Smooth muscle cell (in vitro differentiated cells): ENCODE results near the gene WDFY3. TPM values are rescaled to one million over a fixed set of nuclear protein-coding genes. Genes with fewer than 3 reads are reported as not detected.

ENCODE experiments used
- DNase-seq: peaks from one replicate; lab custom pipeline; 2025; ENCODE audit not compliant: unreplicated experiment; lab: John Stamatoyannopoulos, UW
- H2AFZ ChIP-seq: fragments of 200-600 bp; sonication (generic); 2 replicates; pipeline ENCODE4 v1.6.0; 2016; ENCODE audit warnings: antibody characterized with exemption, low read depth, mild to moderate bottlenecking
- H3F3A ChIP-seq: fragments of 200-600 bp; sonication (generic); 2 replicates; pipeline ENCODE4 v1.6.0; 2017; ENCODE audit warnings: antibody characterized with exemption, low read depth
- H3K27ac ChIP-seq: fragments of 200-600 bp; sonication (generic); 2 replicates; pipeline ENCODE4 v1.5.1; 2016; ENCODE audit warnings: low read depth, mild to moderate bottlenecking
- H3K27me3 ChIP-seq: fragments of 200-600 bp; sonication (generic); 2 replicates; pipeline ENCODE4 v1.6.1; 2016; ENCODE audit warnings: low read depth, mild to moderate bottlenecking
- H3K36me3 ChIP-seq: fragments of 200-600 bp; sonication (generic); 2 replicates; pipeline ENCODE4 v1.5.1; 2016; ENCODE audit warnings: low read depth
- H3K4me1 ChIP-seq: fragments of 200-600 bp; sonication (generic); 2 replicates; pipeline ENCODE4 v1.5.1; 2016; ENCODE audit warnings: low read depth
- H3K4me2 ChIP-seq: fragments of 200-600 bp; sonication (generic); 2 replicates; pipeline ENCODE4 v1.6.0; 2016; ENCODE audit warnings: mild to moderate bottlenecking
- H3K4me3 ChIP-seq: fragments of 200-600 bp; sonication (generic); 2 replicates; pipeline ENCODE4 v1.5.1; 2016; ENCODE audit warnings: mild to moderate bottlenecking
- H3K79me2 ChIP-seq: fragments of 200-600 bp; sonication (generic); 2 replicates; pipeline ENCODE4 v1.6.0; 2016; ENCODE audit warnings: low read depth, mild to moderate bottlenecking
- H3K9ac ChIP-seq: fragments of 200-600 bp; sonication (generic); 2 replicates; pipeline ENCODE4 v1.6.0; 2016; ENCODE audit warnings: low read depth
- H3K9me3 ChIP-seq: fragments of 200-600 bp; sonication (generic); replicated peaks from 2 replicates; pipeline ENCODE4 v1.5.1; 2016; ENCODE audit warnings: low read depth
- H4K20me1 ChIP-seq: fragments of 200-600 bp; sonication (generic); 2 replicates; pipeline ENCODE4 v1.6.0; 2016; ENCODE audit warnings: low read depth
- WGBS: methylation state at CpG from one replicate; pipeline ENCODE4 v1.1.7; 2016; ENCODE audit warnings: low lambda C conversion rate; 5-methylcytosine and 5-hydroxymethylcytosine counted together
- polyA plus RNA-seq: library from polyadenylated mRNA; unstranded; fragments of >200 nt; fragmentation: Nextera tagmentation; extraction: Ambion mirVana; gene quantifications from 2 replicates; pipeline ENCODE4 v1.2.1, GENCODE V29; 2016
- total RNA-seq: library from RNA; depleted of rRNA; stranded (reverse); fragments of >200 nt; gene quantifications from 2 replicates; pipeline ENCODE4 v1.2.3, GENCODE V29; 2014
- TF ChIP-seq, protein P1 (sequence below): fragments of 200-600 bp; sonication (generic); IDR thresholded peaks from 2 replicates; pipeline ENCODE4 v1.5.1; 2017; ENCODE audit warnings: borderline replicate concordance, mild to moderate bottlenecking, antibody characterized with exemption; ENCODE audit not compliant: insufficient read depth, poor library complexity, severe bottlenecking

The WDFY3 gene
- total and polyA plus RNA-seq, 2 experiments from 2014 or later, result 4.0 to 63.9 TPM

DNA sequence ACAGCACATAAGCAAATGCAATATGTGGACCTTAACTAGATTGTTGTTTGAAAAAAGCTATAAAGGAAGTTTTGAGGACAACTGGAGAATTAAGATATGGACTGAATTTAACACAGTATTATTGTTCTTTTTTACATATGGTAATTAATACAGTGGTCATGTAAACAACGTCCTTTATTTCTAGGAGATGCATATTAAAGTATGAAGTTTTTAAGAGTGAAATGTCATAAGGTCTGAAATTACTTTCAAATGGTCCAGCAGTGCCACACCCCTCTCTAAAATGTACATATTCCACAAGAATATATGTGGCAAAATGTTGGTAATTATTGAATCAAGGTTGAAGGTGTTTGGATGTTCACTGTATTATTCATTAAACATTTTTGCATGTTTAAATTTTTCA is 40.9 kb downstream of the WDFY3 start:
- Histone ChIP-seq H3K79me2 (peaks cover 79% of the 10 kb centered on the region), H3K4me2 (no peak overlapping the region), H4K20me1 (peaks cover 44% of the 10 kb centered on the region), H3K4me1 (peaks cover 7% of the 10 kb centered on the region), H3K4me3 (no peak overlapping the region), H2AFZ (no peak overlapping the region), H3K9ac (no peak overlapping the region), H3K36me3 (peaks cover 12% of the 10 kb centered on the region), H3F3A (no peaks in the 10 kb centered on the region), H3K27ac (peak overlapping the region; percentile 56), H3K9me3 (no peaks in the 10 kb centered on the region), H3K27me3 (no peaks in the 10 kb centered on the region)
- TF ChIP-seq, protein P1, sequence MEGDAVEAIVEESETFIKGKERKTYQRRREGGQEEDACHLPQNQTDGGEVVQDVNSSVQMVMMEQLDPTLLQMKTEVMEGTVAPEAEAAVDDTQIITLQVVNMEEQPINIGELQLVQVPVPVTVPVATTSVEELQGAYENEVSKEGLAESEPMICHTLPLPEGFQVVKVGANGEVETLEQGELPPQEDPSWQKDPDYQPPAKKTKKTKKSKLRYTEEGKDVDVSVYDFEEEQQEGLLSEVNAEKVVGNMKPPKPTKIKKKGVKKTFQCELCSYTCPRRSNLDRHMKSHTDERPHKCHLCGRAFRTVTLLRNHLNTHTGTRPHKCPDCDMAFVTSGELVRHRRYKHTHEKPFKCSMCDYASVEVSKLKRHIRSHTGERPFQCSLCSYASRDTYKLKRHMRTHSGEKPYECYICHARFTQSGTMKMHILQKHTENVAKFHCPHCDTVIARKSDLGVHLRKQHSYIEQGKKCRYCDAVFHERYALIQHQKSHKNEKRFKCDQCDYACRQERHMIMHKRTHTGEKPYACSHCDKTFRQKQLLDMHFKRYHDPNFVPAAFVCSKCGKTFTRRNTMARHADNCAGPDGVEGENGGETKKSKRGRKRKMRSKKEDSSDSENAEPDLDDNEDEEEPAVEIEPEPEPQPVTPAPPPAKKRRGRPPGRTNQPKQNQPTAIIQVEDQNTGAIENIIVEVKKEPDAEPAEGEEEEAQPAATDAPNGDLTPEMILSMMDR, result no peak
- whole genome bisulfite sequencing, result 88% methylated on average over 1 of the region's 1 CpG
- no peak for DNase-seq

- WGBS, result 69% methylated on average over 1 of the region's 1 CpG
- Histone ChIP-seq H3K4me1 (no peaks in the 10 kb centered on the region), H3K9me3 (no peaks in the 10 kb centered on the region), H2AFZ (no peak overlapping the region), H3K36me3 (peaks cover 8% of the 10 kb centered on the region), H3K79me2 (peaks cover 82% of the 10 kb centered on the region), H4K20me1 (peaks cover 53% of the 10 kb centered on the region), H3K4me2 (no peak overlapping the region), H3K27ac (peak overlapping the region; percentile 56), H3K27me3 (no peaks in the 10 kb centered on the region), H3K4me3 (no peak overlapping the region), H3F3A (no peaks in the 10 kb centered on the region), H3K9ac (peak overlapping the region; percentile 2)
- DNase-seq, result no peak
- TF ChIP-seq, protein P1, result no peak
Observed at GRCh38 chr4:84924434-84924833, 42.1 kb downstream of the WDFY3 start.

GRCh38 chr4:84920617-84921016 is 45.9 kb downstream of the WDFY3 start:
- no peaks in the 10 kb centered on the region for H3K9me3 ChIP-seq
- peak overlapping the region; percentile 45 for H3K27ac ChIP-seq
- H3K79me2 ChIP-seq, result peaks cover 84% of the 10 kb centered on the region
- no peaks in the 10 kb centered on the region for H3F3A ChIP-seq
- TF ChIP-seq, protein P1, result no peak
- peaks cover 70% of the 10 kb centered on the region for H4K20me1 ChIP-seq
- H3K4me3 ChIP-seq, result no peak overlapping the region
- H3K27me3 ChIP-seq, result no peaks in the 10 kb centered on the region
- DNase-seq, result no peak
- H3K36me3 ChIP-seq, result no peaks in the 10 kb centered on the region
- 82% methylated on average over 3 of the region's 3 CpGs for WGBS
- H3K4me2 ChIP-seq, result no peak overlapping the region
- no peak overlapping the region for H2AFZ ChIP-seq
- H3K9ac ChIP-seq, result no peak overlapping the region
- H3K4me1 ChIP-seq, result no peaks in the 10 kb centered on the region

DNA sequence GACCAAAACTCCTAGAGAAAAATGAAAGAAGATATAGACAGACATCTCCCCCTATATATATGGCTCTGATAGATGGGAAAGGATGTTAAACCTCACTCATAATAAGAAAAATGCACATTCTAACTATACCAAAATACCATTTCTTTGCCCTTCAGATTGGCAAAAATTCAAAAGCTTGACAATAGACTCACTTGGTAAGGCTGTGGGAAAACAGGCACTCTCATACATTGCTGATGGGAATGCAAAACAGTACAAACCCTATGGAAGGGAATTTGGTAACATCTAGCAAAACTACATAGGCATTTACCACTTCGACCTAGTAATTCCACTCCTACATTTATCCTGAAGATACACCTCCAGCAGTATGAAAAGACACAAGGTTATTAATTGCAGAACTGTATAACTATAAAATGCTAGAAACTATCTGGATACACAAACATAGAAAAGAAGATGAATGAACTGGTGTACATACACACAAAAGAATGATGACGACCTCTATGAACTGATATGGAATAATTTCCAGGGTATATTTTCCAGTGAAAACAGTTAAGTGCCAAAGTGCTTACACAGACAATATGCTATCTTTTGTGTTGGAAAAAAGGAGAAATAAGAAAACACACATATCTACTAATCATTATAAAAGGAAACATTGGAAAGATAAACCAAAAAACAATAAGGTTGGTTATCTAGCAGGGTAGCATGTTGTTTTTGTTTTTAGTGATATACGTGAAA is 48.5 kb downstream of the WDFY3 start:
- H2AFZ ChIP-seq, result no peak overlapping the region
- no peaks in the 10 kb centered on the region for H3F3A ChIP-seq
- 93% methylated on average over 3 of the region's 3 CpGs for WGBS
- H3K4me2 ChIP-seq, result no peak overlapping the region
- no peaks in the 10 kb centered on the region for H3K4me1 ChIP-seq
- H4K20me1 ChIP-seq, result peaks cover 62% of the 10 kb centered on the region
- H3K9ac ChIP-seq, result no peak overlapping the region
- H3K4me3 ChIP-seq, result no peak overlapping the region
- H3K36me3 ChIP-seq, result no peaks in the 10 kb centered on the region
- TF ChIP-seq, protein P1, result no peak
- H3K27me3 ChIP-seq, result no peaks in the 10 kb centered on the region
- no peak overlapping the region for H3K27ac ChIP-seq
- H3K79me2 ChIP-seq, result peaks cover 84% of the 10 kb centered on the region
- H3K9me3 ChIP-seq, result no peaks in the 10 kb centered on the region
- no peak for DNase-seq
